Neuronal stem cell (in vitro differentiated cells): Measurements from ENCODE around the gene SV2A.
"Not testable (repeated sequence)": the region's sequence is repeated elsewhere in the genome, so short reads cannot be mapped to it uniquely, and the experiment has no call there.

Experiments
- DNase-seq: peaks from one replicate; pipeline ENCODE4 v3.0.0-alpha.2; 2013; ENCODE audit warnings: low spot score
- H2AFZ ChIP-seq: one replicate; pipeline ENCODE4 v1.6.1; 2013; ENCODE audit warnings: mild to moderate bottlenecking, low read length, inconsistent platforms
- H2AK5ac ChIP-seq: 2 replicates; pipeline ENCODE4 v1.6.1; 2013; ENCODE audit warnings: low read depth, mild to moderate bottlenecking, inconsistent platforms, low read length, moderate library complexity, mixed read lengths
- H2BK120ac ChIP-seq: 2 replicates; pipeline ENCODE4 v1.6.1; 2013; ENCODE audit warnings: low read depth, mild to moderate bottlenecking, inconsistent platforms, low read length, moderate library complexity, mixed read lengths
- H2BK12ac ChIP-seq: one replicate; pipeline ENCODE4 v1.6.1; 2013; ENCODE audit warnings: low read length, inconsistent platforms
- H2BK15ac ChIP-seq: 2 replicates; pipeline ENCODE4 v1.6.1; 2013; ENCODE audit warnings: mild to moderate bottlenecking, low read length, inconsistent platforms, mixed read lengths
- H2BK5ac ChIP-seq: one replicate; pipeline ENCODE4 v1.6.1; 2013; ENCODE audit warnings: inconsistent platforms, mild to moderate bottlenecking, low read length, moderate library complexity
- H3K14ac ChIP-seq: one replicate; pipeline ENCODE4 v1.6.1; 2013; ENCODE audit warnings: low read length, inconsistent platforms
- H3K18ac ChIP-seq: 2 replicates; pipeline ENCODE4 v1.6.1; 2013; ENCODE audit warnings: low read length, inconsistent platforms
- H3K23ac ChIP-seq: 2 replicates; pipeline ENCODE4 v1.6.1; 2013; ENCODE audit warnings: low read depth, mild to moderate bottlenecking, mixed read lengths, low read length, inconsistent platforms; ENCODE audit not compliant: poor library complexity
- H3K27ac ChIP-seq: replicated peaks from 3 replicates; pipeline ENCODE4 v1.5.1; 2013; ENCODE audit warnings: low read length, inconsistent platforms
- H3K27me3 ChIP-seq, 3 experiments: 2 replicates each; pipeline ENCODE4 v1.6.1; 2013; ENCODE audit warnings: low read length in 3 of 3, mild to moderate bottlenecking in 2 of 3, inconsistent platforms in 1 of 3, low read depth in 1 of 3, mixed read lengths in 1 of 3, moderate library complexity in 1 of 3; ENCODE audit not compliant: control insufficient read depth in 3 of 3, insufficient read depth in 3 of 3
- H3K36me3 ChIP-seq, 2 donors: replicated peaks in 1 of 2; 2 replicates each; pipeline ENCODE4 v1.6.1; 2013; ENCODE audit warnings: low read length in 2 of 2; ENCODE audit not compliant: control insufficient read depth in 2 of 2, insufficient read depth in 2 of 2
- H3K4ac ChIP-seq: 2 replicates; pipeline ENCODE4 v1.6.1; 2013; ENCODE audit warnings: inconsistent platforms, mild to moderate bottlenecking, low read length, moderate library complexity
- H3K4me1 ChIP-seq, 2 donors: 1 replicate in 1 of 2; 2 replicates in 1 of 2; pipeline ENCODE4 v1.6.1; 2013; ENCODE audit warnings: low read length in 2 of 2, low read depth in 1 of 2; ENCODE audit not compliant: control insufficient read depth in 2 of 2, insufficient read depth in 1 of 2
- H3K4me2 ChIP-seq: one replicate; pipeline ENCODE4 v1.6.1; 2013; ENCODE audit warnings: mild to moderate bottlenecking, low read length, inconsistent platforms; ENCODE audit not compliant: insufficient read depth, poor library complexity, severe bottlenecking
- H3K4me3 ChIP-seq, 2 donors: 2 replicates each; pipeline ENCODE4 v1.5.1; 2013; ENCODE audit warnings: low read length in 2 of 2, mild to moderate bottlenecking in 2 of 2, inconsistent platforms in 1 of 2, moderate library complexity in 1 of 2
- H3K79me1 ChIP-seq: one replicate; pipeline ENCODE4 v1.6.1; 2013; ENCODE audit warnings: low read depth, mild to moderate bottlenecking, inconsistent platforms, low read length, moderate library complexity
- H3K9ac ChIP-seq: one replicate; pipeline ENCODE4 v1.6.1; 2013; ENCODE audit warnings: mild to moderate bottlenecking, low read depth, low read length, inconsistent platforms; ENCODE audit not compliant: poor library complexity
- H3K9me3 ChIP-seq, 2 donors: replicated peaks in 1 of 2; 2 replicates each; pipeline versions ENCODE3 to v1.6.1; 2013; ENCODE audit warnings: low read length in 2 of 2, mild to moderate bottlenecking in 2 of 2, inconsistent platforms in 1 of 2, low read depth in 1 of 2, mixed read lengths in 1 of 2, moderate library complexity in 1 of 2; ENCODE audit not compliant: control insufficient read depth in 2 of 2, insufficient read depth in 1 of 2
- H4K8ac ChIP-seq: one replicate; pipeline ENCODE4 v1.6.1; 2013; ENCODE audit warnings: low read depth, mild to moderate bottlenecking, inconsistent platforms, low read length, moderate library complexity
- H4K91ac ChIP-seq: one replicate; pipeline ENCODE4 v1.6.1; 2013; ENCODE audit warnings: low read length, low read depth, mild to moderate bottlenecking, inconsistent platforms; ENCODE audit not compliant: poor library complexity
- WGBS, 2 donors: extraction: QIAGEN DNeasy Blood & Tissue Kit; methylation state at CpG; one replicate each; pipeline ENCODE4 v1.1.7; 2013; ENCODE audit warnings: missing lambda C conversion rate in 2 of 2, mixed read lengths in 1 of 2; ENCODE audit not compliant: insufficient read length in 2 of 2, insufficient replicate concordance in 1 of 2; ENCODE audit errors: extremely low coverage in 2 of 2; 5-methylcytosine and 5-hydroxymethylcytosine counted together

Gene SV2A

DNA sequence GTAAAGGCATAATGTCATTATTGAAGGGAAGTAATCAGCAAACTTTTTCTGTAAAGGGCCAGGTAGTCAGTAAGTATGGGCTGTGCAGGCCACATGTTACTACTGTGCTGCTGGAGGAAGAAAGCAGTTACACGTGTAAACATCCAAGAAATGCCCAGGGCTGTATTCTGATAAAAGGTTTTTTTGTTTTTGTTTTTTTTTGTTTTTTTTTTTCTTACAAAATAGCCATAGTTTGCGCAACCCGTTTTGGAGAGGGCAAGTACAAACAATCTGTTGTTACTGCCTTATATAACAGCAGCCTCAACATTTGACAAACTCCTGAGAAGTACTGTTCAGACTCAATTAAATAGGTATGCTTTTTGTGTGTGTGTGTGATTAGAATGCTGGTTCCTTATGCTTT is 45.7 kb upstream of the SV2A start:
- no peaks in the 10 kb centered on the region for H3K27me3 ChIP-seq
- H3K79me1 ChIP-seq = no peaks in the 10 kb centered on the region
- H3K4me2 ChIP-seq = no peak overlapping the region
- H2BK120ac ChIP-seq = no peak overlapping the region
- H2BK12ac ChIP-seq = no peak overlapping the region
- no peak overlapping the region for H4K91ac ChIP-seq
- DNase-seq = no peak
- H3K36me3 ChIP-seq = peaks cover 24 to 90% of the 10 kb centered on the region in 2 donors
- no peak overlapping the region for H2AFZ ChIP-seq
- H2AK5ac ChIP-seq = no peak overlapping the region
- no peak overlapping the region for H3K4me3 ChIP-seq
- H3K18ac ChIP-seq = no peak overlapping the region
- no peak overlapping the region for H3K14ac ChIP-seq
- WGBS, 2 donors = no CpG with 5 or more reads among the region's 3 CpGs
- no peak overlapping the region for H2BK5ac ChIP-seq
- no peak overlapping the region for H3K9ac ChIP-seq
- H3K9me3 ChIP-seq = peaks cover 4 to 7% of the 10 kb centered on the region in 2 donors
- no peak overlapping the region for H2BK15ac ChIP-seq
- H3K4me1 ChIP-seq = no peaks in the 10 kb centered on the region
- H4K8ac ChIP-seq = no peak overlapping the region
- no peak overlapping the region for H3K4ac ChIP-seq
- H3K27ac ChIP-seq = no peak overlapping the region
- no peak overlapping the region for H3K23ac ChIP-seq

DNA sequence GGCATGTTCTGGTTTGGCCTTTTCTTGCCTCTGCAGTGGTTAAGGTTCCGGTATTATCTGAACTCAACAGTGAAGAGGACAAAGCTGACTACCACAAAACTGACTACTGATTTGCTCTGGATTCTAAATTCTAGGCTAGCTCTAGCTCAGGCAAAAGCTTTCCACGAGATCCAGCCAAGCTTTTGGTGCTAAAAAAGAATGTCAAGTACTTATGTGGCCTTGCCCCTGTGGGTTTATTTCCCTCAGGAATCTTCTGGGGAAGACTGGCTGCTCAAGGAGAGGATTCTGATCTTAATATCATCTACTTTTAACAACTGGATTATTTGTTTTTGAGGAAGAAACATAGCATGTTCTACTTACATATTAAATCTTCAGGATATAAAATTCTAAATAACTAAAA is 45.1 kb upstream of the SV2A start:
- peaks cover 27 to 90% of the 10 kb centered on the region in 2 donors for H3K36me3 ChIP-seq

DNA sequence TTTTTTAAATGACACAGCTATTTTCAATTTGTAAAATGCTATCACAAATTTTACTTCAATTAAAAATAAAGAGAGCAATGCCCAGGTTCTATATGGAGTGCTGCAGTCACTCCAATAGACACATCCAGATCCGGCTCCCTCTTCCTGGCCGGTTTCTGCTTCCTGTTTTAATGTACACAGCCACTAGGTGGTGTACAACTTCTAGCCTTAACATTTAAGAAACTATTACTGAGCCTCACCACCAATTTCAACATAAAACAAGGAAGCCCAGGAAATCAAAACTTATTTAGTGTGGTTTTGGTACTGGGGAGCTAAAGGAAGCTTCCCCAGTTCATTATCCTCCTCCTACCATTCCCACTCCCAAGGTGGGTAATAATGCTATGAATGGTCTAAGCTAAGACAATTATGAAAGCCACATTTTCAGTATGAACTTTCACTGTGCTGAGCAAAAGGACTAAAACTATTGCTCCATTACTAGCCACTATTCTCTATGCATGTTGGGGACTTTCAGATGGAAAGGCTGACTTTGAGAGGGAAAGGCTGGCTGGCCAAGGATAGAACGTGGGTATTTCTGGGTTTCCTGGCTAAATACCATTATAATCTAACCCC is 44.5 kb upstream of the SV2A start:
- H3K4ac ChIP-seq = no peak overlapping the region
- no peak overlapping the region for H3K27ac ChIP-seq
- no peak overlapping the region for H4K91ac ChIP-seq
- H3K9ac ChIP-seq = no peak overlapping the region
- no peak overlapping the region for H4K8ac ChIP-seq
- no peak overlapping the region for H3K4me3 ChIP-seq
- peaks cover 25 to 89% of the 10 kb centered on the region in 2 donors for H3K36me3 ChIP-seq
- WGBS, 2 donors = no CpG with 5 or more reads among the region's 3 CpGs
- H3K18ac ChIP-seq = no peak overlapping the region
- no peak overlapping the region for H3K4me2 ChIP-seq
- H3K23ac ChIP-seq = no peak overlapping the region
- H2BK15ac ChIP-seq = no peak overlapping the region
- no peak overlapping the region for H2BK120ac ChIP-seq
- H2BK5ac ChIP-seq = no peak overlapping the region
- H3K14ac ChIP-seq = no peak overlapping the region
- peaks cover 7 to 18% of the 10 kb centered on the region in 2 donors for H3K9me3 ChIP-seq
- H2AFZ ChIP-seq = no peak overlapping the region
- H2BK12ac ChIP-seq = no peak overlapping the region
- no peaks in the 10 kb centered on the region for H3K4me1 ChIP-seq
- peak; percentile 41 for DNase-seq
- H3K27me3 ChIP-seq = no peaks in the 10 kb centered on the region
- no peaks in the 10 kb centered on the region for H3K79me1 ChIP-seq
- H2AK5ac ChIP-seq = no peak overlapping the region

More for the DNA sequence above, 45.1 kb upstream of the SV2A start:
- Histone ChIP-seq H2BK15ac (no peak overlapping the region), H3K18ac (no peak overlapping the region), H3K4me1 (no peaks in the 10 kb centered on the region), H2BK12ac (no peak overlapping the region), H3K27ac (no peak overlapping the region), H3K23ac (no peak overlapping the region), H3K9ac (no peak overlapping the region), H3K4me2 (no peak overlapping the region), H3K14ac (no peak overlapping the region), H3K27me3 (no peaks in the 10 kb centered on the region), H3K4ac (no peak overlapping the region), H4K8ac (no peak overlapping the region), H2AK5ac (no peak overlapping the region), H2AFZ (no peak overlapping the region), H3K9me3 (peaks cover 7 to 13% of the 10 kb centered on the region in 2 donors), H4K91ac (no peak overlapping the region), H3K4me3 (no peak overlapping the region), H2BK5ac (no peak overlapping the region), H2BK120ac (no peak overlapping the region), H3K79me1 (no peaks in the 10 kb centered on the region)
- no CpG with 5 or more reads among the region's 2 CpGs for WGBS, 2 donors
- DNase-seq = no peak

DNA sequence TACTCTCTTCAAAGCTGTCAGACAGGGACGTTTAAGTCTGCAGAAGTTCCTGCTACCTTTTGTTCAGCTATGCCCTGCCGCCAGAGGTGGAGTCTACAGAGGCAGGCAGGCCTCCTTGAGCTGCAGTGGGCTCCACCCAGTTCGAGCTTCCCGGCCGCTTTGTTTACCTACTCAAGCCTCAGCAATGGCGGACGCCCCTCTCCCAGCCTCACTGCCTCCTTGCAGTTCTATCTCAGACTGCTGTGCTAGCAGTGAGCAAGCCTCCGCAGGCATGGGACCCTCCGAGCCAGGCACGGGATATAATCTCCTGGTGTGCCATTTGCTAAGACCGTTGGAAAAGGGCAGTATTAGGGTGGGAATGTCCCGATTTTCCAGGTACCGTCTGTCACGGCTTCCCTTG is 39.9 kb upstream of the SV2A start:
- H3K27ac ChIP-seq, H3K4ac ChIP-seq, H2AK5ac ChIP-seq, H2BK15ac ChIP-seq, H3K4me2 ChIP-seq, DNase-seq, H3K23ac ChIP-seq, H2BK12ac ChIP-seq, H3K18ac ChIP-seq, H4K91ac ChIP-seq, H3K9ac ChIP-seq, H4K8ac ChIP-seq, H2AFZ ChIP-seq, H3K79me1 ChIP-seq, H3K4me3 ChIP-seq, H2BK120ac ChIP-seq, H3K4me1 ChIP-seq, H3K14ac ChIP-seq, H3K27me3 ChIP-seq, H2BK5ac ChIP-seq: not testable (repeated sequence)
- Histone ChIP-seq H3K36me3 (peaks cover 13 to 50% of the 10 kb centered on the region in 2 donors), H3K9me3 (peaks cover 7 to 18% of the 10 kb centered on the region in 2 donors)
- no CpG with 5 or more reads among the region's 14 CpGs for whole genome bisulfite sequencing, 2 donors
